Measurements from ENCODE around the gene PCYT1A.
"Not testable (repeated sequence)": the region's sequence is repeated elsewhere in the genome, so short reads cannot be mapped to it uniquely, and the experiment has no call there.

The PCYT1A gene

GRCh38 chr3:196210673-196211556, 76.6 kb downstream of the PCYT1A start, which contains the start of gene ZDHHC19:
TSS of gene ZDHHC19 (minus strand) at chr3:196211400. CDS start at chr3:196211315, 85 bp downstream.
- Mint-ChIP-seq H3K27me3 (no peaks in the 10 kb centered on the region), H3K27ac (no peak within 1 kb of the TSS), H3K4me3 (no peak within 1 kb of the TSS), H3K9me3 (no peaks in the 10 kb centered on the region), H3K36me3 (ENCODE audit: insufficient read depth) (peaks cover 9% of the 10 kb centered on the region), H3K4me1 (ENCODE audit: low read depth in 2 of 2) (peaks cover 7 to 11% of the 10 kb centered on the region in 2 donors)
- ATAC-seq (replicated peaks): no peak
- DNase-seq: no peak

GRCh38 chr3:196209944-196210672, 77.4 kb downstream of the PCYT1A start:
- H3K36me3 Mint-ChIP-seq (ENCODE audit: insufficient read depth); H3K27ac Mint-ChIP-seq; DNase-seq; H3K9me3 Mint-ChIP-seq; H3K27me3 Mint-ChIP-seq; H3K4me3 Mint-ChIP-seq; ATAC-seq (replicated peaks): not testable (repeated sequence)
- H3K4me1 Mint-ChIP-seq (ENCODE audit: low read depth in 2 of 2): peaks cover 9 to 13% of the 10 kb centered on the region in 2 donors

- no peak for ATAC-seq (replicated peaks)
- H3K4me1 Mint-ChIP-seq (ENCODE audit: low read depth in 2 of 2): peaks cover 11 to 13% of the 10 kb centered on the region in 2 donors
Observed at GRCh38 chr3:196208942-196209695, 78.4 kb downstream of the PCYT1A start.

GRCh38 chr3:196207833-196208607, 79.5 kb downstream of the PCYT1A start:
- ATAC-seq (replicated peaks): peak; percentile 76
- DNase-seq: peak; percentile 42 to 53 (median 44)
- peak overlapping the region; percentile 81 to 88 for H3K4me3 Mint-ChIP-seq
- no peaks in the 10 kb centered on the region for H3K27me3 Mint-ChIP-seq
- peaks cover 9% of the 10 kb centered on the region for H3K36me3 Mint-ChIP-seq (ENCODE audit: insufficient read depth)
- no peaks in the 10 kb centered on the region for H3K9me3 Mint-ChIP-seq
- H3K4me1 Mint-ChIP-seq (ENCODE audit: low read depth in 2 of 2): peaks cover 11 to 14% of the 10 kb centered on the region in 2 donors
- peak overlapping the region; percentile 79 to 85 for H3K27ac Mint-ChIP-seq

More at GRCh38 chr3:196208942-196209695, 78.4 kb downstream of the PCYT1A start:
- Mint-ChIP-seq H3K9me3 (no peaks in the 10 kb centered on the region), H3K4me3 (peak overlapping the region; percentile 81 to 88), H3K27ac (no peak overlapping the region), H3K27me3 (no peaks in the 10 kb centered on the region), H3K36me3 (ENCODE audit: insufficient read depth) (peaks cover 9% of the 10 kb centered on the region)
- DNase-seq: no peak

GRCh38 chr3:196207159-196207832, 80.2 kb downstream of the PCYT1A start:
- Mint-ChIP-seq H3K4me1 (ENCODE audit: low read depth in 2 of 2) (peaks cover 11 to 16% of the 10 kb centered on the region in 2 donors), H3K36me3 (ENCODE audit: insufficient read depth) (peaks cover 9% of the 10 kb centered on the region), H3K27ac (peak overlapping the region; percentile 79 to 85), H3K9me3 (no peaks in the 10 kb centered on the region), H3K4me3 (peak overlapping the region; percentile 81 to 88), H3K27me3 (no peaks in the 10 kb centered on the region)
- ATAC-seq (replicated peaks) (peak; percentile 39), DNase-seq (peak in 1 of 3 experiments; percentile 26)

- peak; percentile 11 for ATAC-seq (replicated peaks)
- Mint-ChIP-seq H3K27ac (peak overlapping the region; percentile 53 to 83), H3K4me1 (ENCODE audit: low read depth in 2 of 2) (peaks cover 11 to 16% of the 10 kb centered on the region in 2 donors), H3K4me3 (peak overlapping the region in 1 of 2 donors; percentile 32)
- H3K9me3 Mint-ChIP-seq; H3K36me3 Mint-ChIP-seq (ENCODE audit: insufficient read depth); H3K27me3 Mint-ChIP-seq; DNase-seq: not testable (repeated sequence)
Observed at GRCh38 chr3:196205442-196206205, 81.9 kb downstream of the PCYT1A start.

- Mint-ChIP-seq H3K4me1 (ENCODE audit: low read depth in 2 of 2) (peaks cover 11 to 16% of the 10 kb centered on the region in 2 donors), H3K9me3 (no peaks in the 10 kb centered on the region), H3K36me3 (ENCODE audit: insufficient read depth) (peaks cover 9% of the 10 kb centered on the region), H3K27me3 (no peaks in the 10 kb centered on the region), H3K27ac (no peak overlapping the region), H3K4me3 (no peak overlapping the region)
- no peak for ATAC-seq (replicated peaks)
- no peak for DNase-seq
Observed at GRCh38 chr3:196203846-196204245, 83.7 kb downstream of the PCYT1A start.

GRCh38 chr3:196202516-196202970, 85.0 kb downstream of the PCYT1A start:
- Mint-ChIP-seq H3K27me3 (no peaks in the 10 kb centered on the region), H3K4me3 (no peak overlapping the region), H3K4me1 (ENCODE audit: low read depth in 2 of 2) (peaks cover 7 to 12% of the 10 kb centered on the region in 2 donors), H3K9me3 (no peaks in the 10 kb centered on the region), H3K27ac (peak overlapping the region in 1 of 2 donors; percentile 4), H3K36me3 (ENCODE audit: insufficient read depth) (peaks cover 6% of the 10 kb centered on the region)
- DNase-seq (no peak), ATAC-seq (replicated peaks) (no peak)

- ATAC-seq (replicated peaks) (no peak), DNase-seq (no peak)
- no peak overlapping the region for H3K27ac Mint-ChIP-seq
- no peaks in the 10 kb centered on the region for H3K9me3 Mint-ChIP-seq
- H3K4me1 Mint-ChIP-seq (ENCODE audit: low read depth in 2 of 2): peaks cover 14 to 16% of the 10 kb centered on the region in 2 donors
- no peaks in the 10 kb centered on the region for H3K27me3 Mint-ChIP-seq
- no peak overlapping the region for H3K4me3 Mint-ChIP-seq
- peaks cover 2% of the 10 kb centered on the region for H3K36me3 Mint-ChIP-seq (ENCODE audit: insufficient read depth)
Observed at GRCh38 chr3:196198771-196199753, 88.5 kb downstream of the PCYT1A start.

- no peaks in the 10 kb centered on the region for H3K9me3 Mint-ChIP-seq
- DNase-seq: no peak
- no peak overlapping the region for H3K27ac Mint-ChIP-seq
- peaks cover 2% of the 10 kb centered on the region for H3K36me3 Mint-ChIP-seq (ENCODE audit: insufficient read depth)
- no peak overlapping the region for H3K4me3 Mint-ChIP-seq
- H3K27me3 Mint-ChIP-seq: no peaks in the 10 kb centered on the region
- H3K4me1 Mint-ChIP-seq (ENCODE audit: low read depth in 2 of 2): peaks cover 17 to 19% of the 10 kb centered on the region in 2 donors
- ATAC-seq (replicated peaks): no peak
Observed at GRCh38 chr3:196198081-196198675, 89.3 kb downstream of the PCYT1A start.
